GM18907 (cell line): ENCODE measurements around the gene UQCRQ.

Experiments used
- ATAC-seq: cut with Tn5 transposase; IDR thresholded peaks from one replicate; pipeline ENCODE4 v1.9.1; 2021; ENCODE audit warnings: mild to moderate bottlenecking, moderate library complexity; ENCODE audit not compliant: unreplicated experiment

Gene UQCRQ

DNA sequence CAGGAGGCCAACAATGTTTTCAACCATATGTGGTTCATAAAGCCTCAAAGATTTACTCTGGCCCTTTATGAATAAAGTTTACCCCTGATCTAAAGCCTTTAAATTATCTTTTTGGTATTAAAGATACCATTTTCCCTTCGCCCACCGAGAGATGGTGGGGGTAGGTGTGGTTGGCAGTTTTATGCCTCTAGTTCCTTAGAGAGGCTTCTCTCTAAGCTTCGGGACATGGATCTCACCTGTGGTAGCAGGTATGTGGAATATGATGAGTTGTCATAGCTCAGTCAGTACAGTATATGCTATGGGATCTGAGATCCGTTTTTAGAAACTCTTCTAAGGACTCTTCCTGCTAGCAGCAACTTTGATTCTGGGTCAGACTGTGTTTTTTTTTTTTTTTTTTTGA, 2.3 kb downstream of the UQCRQ start:
- ATAC-seq: no peak

GRCh38 chr5:132870801-132871200, 4.4 kb downstream of the UQCRQ start:
- ATAC-seq: no peak

DNA sequence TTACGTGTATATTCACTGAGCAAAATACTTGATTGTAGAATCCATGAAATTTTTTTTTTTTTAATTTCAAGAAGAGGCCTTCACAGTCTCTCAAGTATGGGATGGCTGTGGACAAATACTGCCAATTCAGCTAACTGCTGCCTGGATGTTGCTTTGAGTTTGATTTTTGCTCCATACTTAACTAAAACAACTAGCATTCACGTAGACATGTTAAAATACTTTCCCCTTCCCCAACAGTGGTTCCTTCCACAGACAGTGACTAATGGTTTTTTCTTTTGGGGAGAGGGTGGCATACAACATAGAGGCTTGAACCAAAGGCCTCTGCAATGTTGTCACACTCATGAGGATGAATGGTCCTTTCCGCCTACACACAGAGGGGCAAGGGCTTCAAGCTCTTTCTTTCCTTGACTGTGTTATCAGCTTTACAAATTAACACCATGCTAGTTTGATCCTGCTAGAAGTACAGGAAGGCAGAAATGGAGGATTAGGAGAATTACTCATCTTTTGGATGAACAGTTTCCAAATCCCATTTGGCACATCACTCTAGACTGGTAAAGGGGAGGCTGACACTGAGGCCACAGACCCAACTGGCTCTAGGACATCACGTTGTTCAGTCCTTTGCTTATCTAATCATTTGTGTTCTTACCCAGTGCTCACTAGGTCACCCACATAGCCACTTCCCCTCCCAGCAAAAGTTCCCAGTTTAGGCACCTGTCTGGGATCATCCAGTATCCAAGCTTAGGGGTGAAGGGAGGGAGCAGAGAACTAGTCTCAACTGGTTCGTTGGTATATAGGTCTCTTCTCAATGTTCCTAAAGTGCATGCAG, 5.2 kb downstream of the UQCRQ start:
- ATAC-seq: no peak

DNA sequence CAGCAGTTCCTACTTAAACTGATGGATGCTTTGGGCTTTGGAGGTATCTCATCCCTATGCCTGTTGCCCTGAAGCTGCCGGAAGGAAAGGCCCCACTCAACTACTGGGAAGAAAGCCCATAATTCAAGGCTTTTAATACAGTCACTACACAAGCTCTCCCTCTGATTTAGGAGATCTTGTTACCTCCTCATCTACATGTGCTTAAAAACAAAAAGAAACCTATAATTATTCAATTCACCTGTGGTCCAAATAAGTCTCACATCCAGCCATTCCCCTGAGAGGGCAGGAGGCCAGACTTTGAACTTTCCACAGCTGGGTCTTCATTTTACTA, 6.3 kb downstream of the UQCRQ start:
- no peak for ATAC-seq

- ATAC-seq: no peak
Observed at GRCh38 chr5:132873119-132873929, 6.9 kb downstream of the UQCRQ start, which contains the start of gene LEAP2. Gene LEAP2, plus strand, starts transcription at chr5:132873668. Its CDS starts 27 bp downstream, at chr5:132873695.

DNA sequence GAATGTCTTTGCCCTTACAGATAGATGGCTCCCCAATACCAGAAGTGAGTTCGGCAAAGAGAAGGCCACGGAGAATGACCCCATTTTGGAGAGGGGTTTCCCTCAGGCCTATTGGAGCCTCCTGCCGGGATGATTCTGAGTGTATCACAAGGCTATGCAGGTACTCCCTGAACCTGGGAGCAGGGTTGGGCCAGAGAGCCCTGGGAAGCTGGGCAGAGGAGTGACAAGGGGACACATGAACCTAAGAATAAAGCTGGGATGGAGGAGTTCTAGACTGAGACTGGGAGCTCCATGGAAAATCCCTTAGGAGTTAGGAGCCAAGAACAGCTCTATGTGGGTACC, 7.5 kb downstream of the UQCRQ start:
- no peak for ATAC-seq

DNA sequence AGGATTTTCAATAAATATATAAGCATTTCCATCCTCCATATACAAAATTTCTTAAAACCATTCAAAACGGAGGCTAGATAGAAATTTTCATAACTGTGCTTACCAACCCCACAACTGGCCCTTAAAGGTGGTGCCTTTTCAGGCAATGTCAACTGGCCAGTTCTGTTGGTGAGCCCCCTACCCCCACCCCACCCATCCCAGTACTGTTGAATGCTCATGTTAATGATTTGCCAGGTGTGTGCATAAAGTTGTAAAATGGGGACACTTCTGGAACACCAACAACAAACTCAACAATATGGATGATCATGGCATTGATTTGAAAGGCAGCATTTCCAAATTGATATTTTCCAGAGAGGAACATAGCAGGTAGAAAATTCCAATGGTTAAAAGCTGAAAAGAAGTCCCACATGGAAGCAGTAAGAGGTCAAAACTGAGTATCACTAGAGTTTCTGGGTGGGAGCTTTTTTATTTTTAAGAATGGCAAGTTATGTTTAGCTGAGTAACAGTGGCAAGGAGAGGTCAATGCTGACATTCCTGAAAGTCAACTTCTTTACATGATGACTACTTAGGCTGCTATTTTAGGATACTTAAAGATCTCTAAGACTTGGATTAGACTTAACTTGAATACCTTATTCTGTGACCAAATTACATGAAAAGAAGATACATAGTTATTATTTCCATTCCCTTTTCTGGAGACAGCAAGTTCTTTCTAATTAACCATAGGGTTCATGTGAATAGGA, 9.7 kb downstream of the UQCRQ start:
- no peak for ATAC-seq

- no peak for ATAC-seq
Observed at GRCh38 chr5:132877466-132877865, 11.0 kb downstream of the UQCRQ start.

DNA sequence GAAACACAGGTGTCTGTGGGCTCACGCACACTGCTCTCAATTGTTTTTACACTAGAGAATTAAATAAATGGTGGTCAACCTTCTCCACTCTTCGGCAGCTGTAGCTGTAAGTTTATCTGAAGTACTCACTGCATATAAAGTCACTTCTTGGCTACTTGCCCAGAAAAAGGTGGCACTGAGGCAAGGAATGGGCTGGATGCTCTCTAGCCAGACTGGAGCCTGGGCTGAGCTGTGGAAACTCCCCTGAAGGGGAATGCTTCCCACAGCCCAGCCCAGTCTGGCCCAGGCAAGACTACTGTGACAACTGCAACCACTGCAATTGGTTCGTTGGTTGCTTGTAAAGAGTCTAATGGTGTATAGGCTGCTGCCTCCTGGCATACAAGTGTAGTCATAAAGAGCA, 11.5 kb downstream of the UQCRQ start:
- no peak for ATAC-seq

- ATAC-seq: peak; percentile 54
Observed at GRCh38 chr5:132883261-132883834, 16.9 kb downstream of the UQCRQ start.

- ATAC-seq: no peak
Observed at GRCh38 chr5:132884548-132884947, 18.1 kb downstream of the UQCRQ start.

- ATAC-seq: no peak
Observed at GRCh38 chr5:132886064-132886823, 19.8 kb downstream of the UQCRQ start.

DNA sequence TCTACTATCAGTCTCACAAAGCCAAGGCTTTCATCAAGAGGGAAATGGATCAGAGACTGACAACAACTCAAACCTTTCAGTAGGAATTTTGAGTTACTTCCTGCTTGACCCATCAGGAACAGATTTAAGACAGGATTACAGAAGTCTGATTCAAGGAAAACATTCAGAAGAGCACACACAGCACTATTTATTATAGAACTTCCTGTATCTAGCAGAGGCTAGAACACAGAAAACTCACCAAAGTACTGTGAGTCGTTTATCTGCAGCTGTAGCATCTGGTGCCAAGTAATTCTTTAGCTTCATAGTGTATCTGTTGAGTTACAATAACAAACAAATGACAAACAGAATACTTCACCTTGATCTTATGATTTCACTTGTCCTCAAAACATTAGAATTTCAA, 20.8 kb downstream of the UQCRQ start:
- ATAC-seq: no peak

DNA sequence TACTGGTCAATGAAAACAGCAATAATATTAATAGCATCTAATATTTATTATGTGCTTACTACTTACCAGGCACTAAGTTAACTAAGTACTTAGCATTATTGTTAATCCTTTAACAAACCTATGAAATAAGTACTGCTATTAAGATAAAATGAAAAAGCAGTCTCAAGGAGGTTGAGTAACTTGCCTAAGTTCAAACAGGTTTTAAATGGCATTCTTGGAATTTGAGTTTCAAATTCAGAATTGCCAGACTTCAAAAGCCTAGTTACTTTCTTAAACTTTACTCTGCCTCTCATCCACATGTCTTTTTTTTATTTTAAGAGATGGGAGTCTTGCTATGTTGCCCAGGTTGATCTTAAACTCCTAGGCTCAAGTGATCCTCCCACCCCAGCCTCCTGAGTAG, 23.1 kb downstream of the UQCRQ start:
- ATAC-seq: no peak

GRCh38 chr5:132890817-132891216, 24.4 kb downstream of the UQCRQ start:
- no peak for ATAC-seq

- no peak for ATAC-seq
Observed at GRCh38 chr5:132895719-132896305, 29.4 kb downstream of the UQCRQ start.

- no peak for ATAC-seq
Observed at GRCh38 chr5:132896685-132897084, 30.2 kb downstream of the UQCRQ start.

DNA sequence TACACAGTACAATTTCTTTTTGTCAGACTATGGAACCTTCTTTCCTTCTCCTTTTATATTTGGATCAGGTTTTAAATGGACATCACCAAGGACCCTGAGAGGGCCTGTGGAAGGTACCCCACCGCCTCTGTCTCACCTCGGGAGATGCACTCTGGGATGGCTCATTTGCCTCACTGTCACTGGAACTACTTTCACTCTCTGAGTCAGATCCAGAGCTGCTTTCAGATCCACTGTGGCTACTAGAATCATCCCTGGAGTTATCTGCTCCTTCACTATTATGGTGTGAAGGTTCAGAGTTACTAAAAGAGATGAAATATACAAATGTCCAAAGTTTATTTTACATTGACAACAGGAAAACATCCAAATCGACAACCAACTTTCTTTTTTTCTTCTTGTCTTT, 31.7 kb downstream of the UQCRQ start:
- ATAC-seq: no peak

- ATAC-seq: no peak
Observed at GRCh38 chr5:132901036-132901435, 34.6 kb downstream of the UQCRQ start.

GRCh38 chr5:132901730-132902129, 35.3 kb downstream of the UQCRQ start:
- no peak for ATAC-seq
